PFSK-1 (cell line): Measurements from ENCODE around the gene ZNF281.

Experiments used
- FOXP2 ChIP-seq: optimal IDR thresholded peaks from 2 replicates; pipeline ENCODE3; 2011; ENCODE audit warnings: borderline replicate concordance, control low read depth, inconsistent platforms; ENCODE audit not compliant: insufficient read depth; ENCODE audit errors: extremely low read length, extremely low read depth
- POLR2AphosphoS5 ChIP-seq: IDR thresholded peaks from 2 replicates; pipeline ENCODE4 v1.6.1; 2012; ENCODE audit warnings: low read depth, mild to moderate bottlenecking, control low read depth, low read length, moderate library complexity
- SIN3A ChIP-seq: IDR thresholded peaks from 2 replicates; pipeline ENCODE4 v1.6.1; 2012; ENCODE audit warnings: mild to moderate bottlenecking, low read length, moderate library complexity, borderline replicate concordance; ENCODE audit not compliant: insufficient read depth
- TAF1 ChIP-seq: IDR thresholded peaks from 2 replicates; pipeline ENCODE4 v1.6.1; 2012; ENCODE audit warnings: low read length, control low read depth, borderline replicate concordance; ENCODE audit not compliant: insufficient read depth
- TF ChIP-seq, protein P1 (sequence below), 2 experiments: IDR thresholded peaks; 2 replicates each; pipeline versions ENCODE4 v1.6.1 to v1.8.0; 2011 to 2012; ENCODE audit warnings: low read depth in 2 of 2, low read length in 2 of 2, control low read depth in 1 of 2, inconsistent platforms in 1 of 2, mild to moderate bottlenecking in 1 of 2, moderate library complexity in 1 of 2; ENCODE audit not compliant: insufficient read depth in 1 of 2

DNA sequence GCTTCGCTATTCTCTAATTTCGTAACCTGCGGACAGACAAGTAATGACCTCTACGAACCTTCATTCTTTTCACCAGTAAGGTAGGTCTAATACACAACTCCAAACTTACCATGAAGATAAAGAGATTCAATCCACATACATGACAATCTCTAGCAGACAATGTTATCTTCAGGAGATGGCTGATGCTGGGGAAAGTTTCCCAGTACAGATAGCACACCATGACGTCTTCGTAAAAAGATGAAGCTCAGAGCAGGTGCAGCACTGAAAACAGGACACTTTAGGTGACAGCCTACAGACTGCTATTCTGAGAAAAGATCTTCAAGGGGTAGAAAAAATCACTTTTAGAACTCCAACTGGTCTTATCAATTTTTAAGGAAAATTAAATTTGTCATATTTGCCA lies 41.3 kb downstream of the ZNF281 start:
- TF ChIP-seq TAF1, result no peak
- TF ChIP-seq POLR2AphosphoS5, result no peak
- TF ChIP-seq, protein P1, sequence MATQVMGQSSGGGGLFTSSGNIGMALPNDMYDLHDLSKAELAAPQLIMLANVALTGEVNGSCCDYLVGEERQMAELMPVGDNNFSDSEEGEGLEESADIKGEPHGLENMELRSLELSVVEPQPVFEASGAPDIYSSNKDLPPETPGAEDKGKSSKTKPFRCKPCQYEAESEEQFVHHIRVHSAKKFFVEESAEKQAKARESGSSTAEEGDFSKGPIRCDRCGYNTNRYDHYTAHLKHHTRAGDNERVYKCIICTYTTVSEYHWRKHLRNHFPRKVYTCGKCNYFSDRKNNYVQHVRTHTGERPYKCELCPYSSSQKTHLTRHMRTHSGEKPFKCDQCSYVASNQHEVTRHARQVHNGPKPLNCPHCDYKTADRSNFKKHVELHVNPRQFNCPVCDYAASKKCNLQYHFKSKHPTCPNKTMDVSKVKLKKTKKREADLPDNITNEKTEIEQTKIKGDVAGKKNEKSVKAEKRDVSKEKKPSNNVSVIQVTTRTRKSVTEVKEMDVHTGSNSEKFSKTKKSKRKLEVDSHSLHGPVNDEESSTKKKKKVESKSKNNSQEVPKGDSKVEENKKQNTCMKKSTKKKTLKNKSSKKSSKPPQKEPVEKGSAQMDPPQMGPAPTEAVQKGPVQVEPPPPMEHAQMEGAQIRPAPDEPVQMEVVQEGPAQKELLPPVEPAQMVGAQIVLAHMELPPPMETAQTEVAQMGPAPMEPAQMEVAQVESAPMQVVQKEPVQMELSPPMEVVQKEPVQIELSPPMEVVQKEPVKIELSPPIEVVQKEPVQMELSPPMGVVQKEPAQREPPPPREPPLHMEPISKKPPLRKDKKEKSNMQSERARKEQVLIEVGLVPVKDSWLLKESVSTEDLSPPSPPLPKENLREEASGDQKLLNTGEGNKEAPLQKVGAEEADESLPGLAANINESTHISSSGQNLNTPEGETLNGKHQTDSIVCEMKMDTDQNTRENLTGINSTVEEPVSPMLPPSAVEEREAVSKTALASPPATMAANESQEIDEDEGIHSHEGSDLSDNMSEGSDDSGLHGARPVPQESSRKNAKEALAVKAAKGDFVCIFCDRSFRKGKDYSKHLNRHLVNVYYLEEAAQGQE (IDR thresholded peaks at IDR 0.05; ENCODE audit: insufficient read depth in 1 of 2, low read depth in 2 of 2, low read length in 2 of 2), result no peak
- no peak for TF ChIP-seq SIN3A
- no peak for TF ChIP-seq FOXP2
